Esophagus squamous epithelium (tissue), 4 donors: ENCODE results near the gene ESRRB.

Source experiments
- CTCF ChIP-seq, 6 experiments: fragments of 450-650 bp in 4 of 6; fragments of 200-600 bp in 2 of 6; sonication (generic) in 2 of 6; IDR thresholded peaks; one replicate each; pipeline ENCODE4 v1.5.1; 2016 to 2019; ENCODE audit warnings: antibody characterized with exemption in 6 of 6, mild to moderate bottlenecking in 4 of 6, moderate library complexity in 4 of 6
- POLR2A ChIP-seq, 4 donors: fragments of 450-650 bp; IDR thresholded peaks; one replicate each; pipeline ENCODE4 v1.6.1; 2017; ENCODE audit warnings: antibody characterized with exemption in 4 of 4, mild to moderate bottlenecking in 4 of 4, moderate library complexity in 3 of 4

GRCh38 chr14:76407449-76408150, 31.7 kb downstream of the ESRRB start:
- TF ChIP-seq POLR2A (IDR thresholded peaks at IDR 0.05) (no peak), CTCF (IDR thresholded peaks at IDR 0.05) (no peak)
